ENCODE measurements around the gene KDM2B.

The KDM2B gene

DNA sequence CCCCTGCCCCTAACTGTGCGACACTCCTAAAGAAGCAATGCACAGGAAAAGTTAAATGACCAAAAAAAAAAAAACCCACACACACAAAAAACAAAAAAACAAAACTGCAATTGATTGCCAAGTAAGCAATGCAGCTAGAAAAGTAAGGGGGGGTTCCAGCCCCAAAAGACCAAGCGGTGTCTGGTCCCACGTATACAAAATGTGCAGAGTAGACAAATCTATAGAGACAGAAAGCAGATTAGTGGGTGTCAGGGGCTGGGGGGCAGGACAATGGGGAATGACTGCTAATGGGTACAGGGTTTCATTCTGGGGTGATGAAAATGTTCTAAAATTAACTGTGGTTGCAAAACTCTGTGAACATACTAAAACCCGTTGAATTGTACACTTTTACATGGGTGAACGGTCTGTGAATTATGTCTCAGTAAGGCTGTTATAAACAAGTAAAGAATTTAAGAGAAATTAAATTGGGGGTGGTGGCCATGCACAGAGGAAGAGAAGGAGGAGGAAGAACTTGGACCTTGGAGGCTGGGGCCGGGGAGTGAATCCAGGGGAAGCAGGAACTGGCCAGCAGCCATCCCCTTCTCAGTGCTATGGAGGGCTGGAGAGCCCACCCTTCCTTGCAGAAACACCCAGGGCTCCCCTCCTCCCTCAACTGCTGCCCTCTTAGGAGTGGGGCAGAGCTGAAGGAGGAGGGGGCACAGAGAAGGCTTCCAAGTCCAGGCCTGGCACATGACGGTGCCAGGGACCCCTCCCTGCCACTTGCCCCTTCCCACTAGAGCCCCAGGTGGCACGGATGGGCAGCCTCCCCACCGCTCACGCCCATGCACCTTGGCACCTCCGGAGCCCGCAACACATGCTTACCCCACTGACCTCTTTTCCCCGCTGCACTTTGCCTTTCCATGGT, 45.4 kb downstream of the KDM2B start:
- Histone ChIP-seq H3K4me3 (ENCODE audit: low read length) (peak overlapping the region; percentile 76), H3K79me2 (ENCODE audit: low read length) (peaks cover 8% of the 10 kb centered on the region; the same call in 1 of the 2 replicates), H3K36me3 (replicated peaks; ENCODE audit: insufficient read depth, low read length) (no peaks in the 10 kb centered on the region), H3K9ac (ENCODE audit: low read length) (peak overlapping the region; percentile 81), H2AFZ (ENCODE audit: low read length) (peak overlapping the region; percentile 61), H4K20me1 (ENCODE audit: insufficient read depth, low read length) (no peaks in the 10 kb centered on the region), H3F3A (ENCODE audit: insufficient read depth, low read length) (peaks cover 11% of the 10 kb centered on the region; the same call in 1 of the 2 replicates), H3K27me3 (replicated peaks; ENCODE audit: insufficient read depth, low read length) (no peaks in the 10 kb centered on the region), H3K27ac (ENCODE audit: low read length) (peak overlapping the region; percentile 97), H3K4me2 (ENCODE audit: low read depth, low read length) (peak overlapping the region; percentile 85), H3K9me2 (replicated peaks; ENCODE audit: insufficient read depth, low read length) (no peaks in the 10 kb centered on the region), H3K9me3 (replicated peaks; ENCODE audit: insufficient read depth, low read length) (no peaks in the 10 kb centered on the region), H3K4me1 (ENCODE audit: low read length) (0 out of 2 replicates have a peak, but pooled peaks cover 6% of the 10 kb centered on the region)
- no peak for TF ChIP-seq CTCF (IDR thresholded peaks at IDR 0.05; ENCODE audit: low read length)
- TF ChIP-seq EZH2phosphoT487 (IDR thresholded peaks at IDR 0.05; ENCODE audit: low read length): no peak
- DNase-seq: peak; percentile 6

GRCh38 chr12:121534495-121535148, 46.2 kb downstream of the KDM2B start:
- no peaks in the 10 kb centered on the region for H3K9me3 ChIP-seq (replicated peaks; ENCODE audit: insufficient read depth, low read length)
- H3K4me2 ChIP-seq (ENCODE audit: low read depth, low read length): peak overlapping the region; percentile 85; the same call in 1 of the 2 replicates
- H3K27ac ChIP-seq (ENCODE audit: low read length): peak overlapping the region; percentile 97; the same call in 1 of the 2 replicates
- no peak overlapping the region for H3K9ac ChIP-seq (ENCODE audit: low read length)
- H3K27me3 ChIP-seq (replicated peaks; ENCODE audit: insufficient read depth, low read length): no peaks in the 10 kb centered on the region
- no peak overlapping the region for H3K4me3 ChIP-seq (ENCODE audit: low read length)
- H3K9me2 ChIP-seq (replicated peaks; ENCODE audit: insufficient read depth, low read length): no peaks in the 10 kb centered on the region
- no peak overlapping the region for H2AFZ ChIP-seq (ENCODE audit: low read length)
- peaks cover 8% of the 10 kb centered on the region; the same call in 1 of the 2 replicates for H3K79me2 ChIP-seq (ENCODE audit: low read length)
- H3F3A ChIP-seq (ENCODE audit: insufficient read depth, low read length): peaks cover 11% of the 10 kb centered on the region; the same call in 1 of the 2 replicates
- TF ChIP-seq EZH2 (optimal IDR thresholded peaks at IDR 0.05; ENCODE audit: low read depth, low read length): no peak
- H3K4me1 ChIP-seq (ENCODE audit: low read length): 0 out of 2 replicates have a peak, but pooled peaks cover 6% of the 10 kb centered on the region
- no peaks in the 10 kb centered on the region for H3K36me3 ChIP-seq (replicated peaks; ENCODE audit: insufficient read depth, low read length)
- no peaks in the 10 kb centered on the region for H4K20me1 ChIP-seq (ENCODE audit: insufficient read depth, low read length)
- DNase-seq: peak; percentile 25

- Histone ChIP-seq H3K4me2 (ENCODE audit: low read depth, low read length) (no peak overlapping the region), H3K27ac (ENCODE audit: low read length) (no peak overlapping the region), H2AFZ (ENCODE audit: low read length) (no peak overlapping the region), H3K4me1 (ENCODE audit: low read length) (0 out of 2 replicates have a peak, but pooled peaks cover 6% of the 10 kb centered on the region), H3K9me3 (replicated peaks; ENCODE audit: insufficient read depth, low read length) (no peaks in the 10 kb centered on the region), H4K20me1 (ENCODE audit: insufficient read depth, low read length) (no peaks in the 10 kb centered on the region), H3K4me3 (ENCODE audit: low read length) (no peak overlapping the region), H3K9ac (ENCODE audit: low read length) (no peak overlapping the region), H3K27me3 (replicated peaks; ENCODE audit: insufficient read depth, low read length) (no peaks in the 10 kb centered on the region), H3K79me2 (ENCODE audit: low read length) (peaks cover 11% of the 10 kb centered on the region; the same call in 1 of the 2 replicates), H3K36me3 (replicated peaks; ENCODE audit: insufficient read depth, low read length) (no peaks in the 10 kb centered on the region), H3K9me2 (replicated peaks; ENCODE audit: insufficient read depth, low read length) (no peaks in the 10 kb centered on the region), H3F3A (ENCODE audit: insufficient read depth, low read length) (peaks cover 11% of the 10 kb centered on the region; the same call in 1 of the 2 replicates)
- no peak for DNase-seq
- TF ChIP-seq EZH2phosphoT487 (IDR thresholded peaks at IDR 0.05; ENCODE audit: low read length): no peak
- no peak for TF ChIP-seq CTCF (IDR thresholded peaks at IDR 0.05; ENCODE audit: low read length)
- no peak for TF ChIP-seq EZH2 (optimal IDR thresholded peaks at IDR 0.05; ENCODE audit: low read depth, low read length)
Measured at GRCh38 chr12:121533394-121534090, 47.3 kb downstream of the KDM2B start.

All from MM.1S (cell line).